Breast epithelium (tissue), 4 donors: ENCODE results near the gene RNF2. TPM values are rescaled to one million over a fixed set of nuclear protein-coding genes. Genes with fewer than 3 reads are reported as not detected.

ENCODE experiments used
- DNase-seq, 2 donors: peaks; one replicate each; pipeline ENCODE4 v3.0.0-alpha.2; 2019; ENCODE audit warnings: low spot score in 2 of 2
- H3K27ac ChIP-seq, 2 donors: fragments of 200-600 bp; sonication (generic) in 1 of 2; one replicate each; pipeline ENCODE4 v1.5.1; 2016 to 2019; ENCODE audit warnings: mild to moderate bottlenecking in 1 of 2
- H3K27me3 ChIP-seq, 2 donors: fragments of 200-600 bp; sonication (generic) in 1 of 2; one replicate each; pipeline versions ENCODE4 v1.5.1 to v1.6.0; 2017 to 2019; ENCODE audit warnings: control low read depth in 1 of 2, mild to moderate bottlenecking in 1 of 2
- H3K36me3 ChIP-seq: fragments of 200-600 bp; one replicate; pipeline ENCODE4 v1.5.1; 2019
- H3K4me1 ChIP-seq, 2 donors: fragments of 200-600 bp; sonication (generic); one replicate each; pipeline ENCODE4 v1.5.1; 2016 to 2019; ENCODE audit warnings: control low read depth in 1 of 2
- H3K4me3 ChIP-seq, 3 donors: fragments of 200-600 bp; sonication (generic); 1 replicate in 2 of 3; 2 replicates in 1 of 3; pipeline ENCODE4 v1.5.1; 2016 to 2019; ENCODE audit warnings: mild to moderate bottlenecking in 3 of 3, moderate library complexity in 2 of 3
- H3K9me3 ChIP-seq, 2 donors: fragments of 200-600 bp; sonication (generic) in 1 of 2; one replicate each; pipeline ENCODE4 v1.5.1; 2016 to 2019; ENCODE audit warnings: control low read depth in 1 of 2
- CTCF ChIP-seq, 3 donors: fragments of 450-650 bp; IDR thresholded peaks; one replicate each; pipeline ENCODE4 v1.5.1; 2016 to 2017; ENCODE audit warnings: antibody characterized with exemption in 3 of 3, mild to moderate bottlenecking in 3 of 3, moderate library complexity in 3 of 3
- POLR2A ChIP-seq: fragments of 450-650 bp; IDR thresholded peaks from one replicate; pipeline ENCODE4 v1.6.1; 2016; ENCODE audit warnings: antibody characterized with exemption, mild to moderate bottlenecking, moderate library complexity
- POLR2AphosphoS5 ChIP-seq, 3 donors: sonication (generic); formaldehyde crosslinking; IDR thresholded peaks; one replicate each; pipeline ENCODE4 v1.6.1; 2017; ENCODE audit warnings: antibody characterized with exemption in 3 of 3
- intact Hi-C: fragments of 100-400 bp; cut with DNase I; formaldehyde crosslinking; loops from one replicate; pipeline ENCODE4 v1.15.1; 2023; ENCODE audit warnings: low total_unique reads
- total RNA-seq, 3 donors: library from RNA; depleted of rRNA; stranded (reverse); fragments of >200 nt; gene quantifications; one replicate each; pipeline ENCODE4 v1.1.0, GENCODE V29; 2016

The RNF2 gene
- total RNA-seq, 3 donors from 2014 or later, result 17.1 to 28.7 (median 20.3) TPM

- intact Hi-C loops, result no loop called here
These were observed 3.6 kb upstream of the RNF2 start for GRCh38 chr1:185041742-185042141.

GRCh38 chr1:185042737-185043136 is 2.6 kb upstream of the RNF2 start:
- H3K4me1 ChIP-seq, result no peaks in the 10 kb centered on the region
- no peaks in the 10 kb centered on the region for H3K27me3 ChIP-seq
- H3K9me3 ChIP-seq, result no peaks in the 10 kb centered on the region
- H3K36me3 ChIP-seq, result no peaks in the 10 kb centered on the region
- no peak overlapping the region for H3K4me3 ChIP-seq
- TF ChIP-seq POLR2AphosphoS5 (IDR thresholded peaks at IDR 0.05) (no peak), CTCF (IDR thresholded peaks at IDR 0.05) (no peak), POLR2A (no peak)
- intact Hi-C loops, result no loop called here
- DNase-seq, result no peak
- no peak overlapping the region for H3K27ac ChIP-seq

More at GRCh38 chr1:185041742-185042141, 3.6 kb upstream of the RNF2 start:
- H3K9me3 ChIP-seq, result no peaks in the 10 kb centered on the region
- H3K27me3 ChIP-seq, result no peaks in the 10 kb centered on the region
- H3K36me3 ChIP-seq, result no peaks in the 10 kb centered on the region
- TF ChIP-seq CTCF (IDR thresholded peaks at IDR 0.05) (no peak), POLR2A (no peak), POLR2AphosphoS5 (IDR thresholded peaks at IDR 0.05) (no peak)
- H3K4me1 ChIP-seq, result no peaks in the 10 kb centered on the region
- no peak overlapping the region for H3K27ac ChIP-seq
- no peak overlapping the region for H3K4me3 ChIP-seq
- DNase-seq, result no peak

- intact Hi-C loops, result no loop called here
- no peaks in the 10 kb centered on the region for H3K36me3 ChIP-seq
- H3K27me3 ChIP-seq, result no peaks in the 10 kb centered on the region
- no peaks in the 10 kb centered on the region for H3K4me1 ChIP-seq
- H3K4me3 ChIP-seq, result peak overlapping the region in 1 of 3 donors; percentile 86
- no peak for TF ChIP-seq POLR2AphosphoS5 (IDR thresholded peaks at IDR 0.05)
- DNase-seq, result no peak
- H3K27ac ChIP-seq, result peak overlapping the region; percentile 86 to 91
- no peaks in the 10 kb centered on the region for H3K9me3 ChIP-seq
These were observed 971 bp upstream of the RNF2 start for GRCh38 chr1:185044387-185044786.

- no peaks in the 10 kb centered on the region for H3K4me1 ChIP-seq
- peak overlapping the region; percentile 75 to 86 (median 81) for H3K4me3 ChIP-seq
- intact Hi-C loops, result no loop called here
- DNase-seq, result no peak
- no peaks in the 10 kb centered on the region for H3K9me3 ChIP-seq
- peak overlapping the region; percentile 86 to 91 for H3K27ac ChIP-seq
- TF ChIP-seq POLR2A, result no peak
- TF ChIP-seq POLR2AphosphoS5 (IDR thresholded peaks at IDR 0.05), result no peak
- no peak for TF ChIP-seq CTCF (IDR thresholded peaks at IDR 0.05)
- no peaks in the 10 kb centered on the region for H3K36me3 ChIP-seq
- no peaks in the 10 kb centered on the region for H3K27me3 ChIP-seq
These were observed 595 bp downstream of the RNF2 start for GRCh38 chr1:185045814-185046492.

- peak overlapping the region; percentile 75 to 86 (median 81) for H3K4me3 ChIP-seq
- H3K9me3 ChIP-seq, result no peaks in the 10 kb centered on the region
- TF ChIP-seq POLR2AphosphoS5 (IDR thresholded peaks at IDR 0.05), result no peak
- TF ChIP-seq CTCF (IDR thresholded peaks at IDR 0.05), result no peak
- no peak for TF ChIP-seq POLR2A
- no peak for DNase-seq
- no peaks in the 10 kb centered on the region for H3K36me3 ChIP-seq
- no peaks in the 10 kb centered on the region for H3K4me1 ChIP-seq
- H3K27me3 ChIP-seq, result no peaks in the 10 kb centered on the region
- H3K27ac ChIP-seq, result no peak overlapping the region
- intact Hi-C loops, result no loop called here
These were observed 1.3 kb downstream of the RNF2 start for GRCh38 chr1:185046668-185047067.
